Stomach (tissue), 9 donors: ENCODE measurements around the gene FBXL4. TPM values are rescaled to one million over a fixed set of nuclear protein-coding genes. Genes with fewer than 3 reads are reported as not detected.

Experiments
- DNase-seq, 2 donors: peaks; one replicate each; pipeline versions ENCODE4 v3.0.0 to v3.0.0-alpha.2; 2013 to 2019
- H3K27ac ChIP-seq, 5 donors: fragments of 200-600 bp in 4 of 5; sonication (generic) in 4 of 5; one replicate each; pipeline ENCODE4 v1.5.1; 2013 to 2019; ENCODE audit warnings: mild to moderate bottlenecking in 1 of 5, moderate library complexity in 1 of 5
- H3K27me3 ChIP-seq, 3 donors: fragments of 200-600 bp; sonication (generic); one replicate each; pipeline ENCODE4 v1.5.1; 2017 to 2019; ENCODE audit warnings: mixed run types in 1 of 3
- H3K36me3 ChIP-seq, 4 donors: fragments of 200-600 bp; sonication (generic); 1 replicate in 3 of 4; 2 replicates in 1 of 4; pipeline ENCODE4 v1.5.1; 2016 to 2019
- H3K4me1 ChIP-seq, 4 donors: fragments of 200-600 bp; sonication (generic); one replicate each; pipeline ENCODE4 v1.5.1; 2016 to 2019
- H3K4me3 ChIP-seq, 4 donors: fragments of 200-600 bp; sonication (generic) in 3 of 4; one replicate each; pipeline ENCODE4 v1.5.1; 2016 to 2019; ENCODE audit warnings: mild to moderate bottlenecking in 1 of 4
- H3K9me3 ChIP-seq, 4 donors: fragments of 200-600 bp; sonication (generic); one replicate each; pipeline ENCODE4 v1.5.1; 2016 to 2019
- EP300 ChIP-seq: sonication (generic); formaldehyde crosslinking; IDR thresholded peaks from one replicate; pipeline ENCODE4 v1.6.1; 2017; ENCODE audit warnings: antibody characterized with exemption
- POLR2A ChIP-seq, 4 donors: fragments of 450-650 bp; IDR thresholded peaks; one replicate each; pipeline ENCODE4 v1.6.1; 2016; ENCODE audit warnings: antibody characterized with exemption in 4 of 4, control low read depth in 2 of 4, mild to moderate bottlenecking in 1 of 4, moderate library complexity in 1 of 4
- POLR2AphosphoS5 ChIP-seq, 3 donors: sonication (generic); formaldehyde crosslinking; IDR thresholded peaks; one replicate each; pipeline ENCODE4 v1.6.1; 2016; ENCODE audit warnings: antibody characterized with exemption in 3 of 3
- WGBS, 5 donors: extraction: QIAGEN DNeasy Blood & Tissue Kit in 3 of 5; methylation state at CpG; one replicate each; pipeline versions ENCODE4 v1.1.5 to v1.1.7; 2013 to 2018; 5-methylcytosine and 5-hydroxymethylcytosine counted together
- intact Hi-C: fragments of 100-400 bp; cut with DNase I; formaldehyde crosslinking; loops from one replicate; pipeline ENCODE4 v1.15.1; 2023; ENCODE audit warnings: low total_unique reads
- polyA plus RNA-seq, 3 donors: library from polyadenylated mRNA; stranded (reverse); fragments of 200-250 nt; gene quantifications; one replicate each; pipeline ENCODE4 v1.2.3, GENCODE V29; 2013
- total RNA-seq, 5 donors: library from RNA; depleted of rRNA; stranded (reverse); fragments of >200 nt; gene quantifications; one replicate each; pipeline versions ENCODE4 v1.1.0 to v1.2.3, GENCODE V29; 2014 to 2016
- TF ChIP-seq, protein P1 (sequence below), 7 experiments: fragments of 450-650 bp in 4 of 7; fragments of 200-600 bp in 3 of 7; sonication (generic) in 3 of 7; IDR thresholded peaks; one replicate each; pipeline ENCODE4 v1.5.1; 2016 to 2019; ENCODE audit warnings: antibody characterized with exemption in 7 of 7, control low read depth in 2 of 7, mild to moderate bottlenecking in 1 of 7
- donor health status: healthy with polysubstance abuse.
- donor health status: Bipolar disorder and iron deficiency.
- donor health status: healthy.

The FBXL4 gene
- total and polyA plus RNA-seq, 8 donors = 2.6 to 37.1 (median 7.6) TPM

DNA sequence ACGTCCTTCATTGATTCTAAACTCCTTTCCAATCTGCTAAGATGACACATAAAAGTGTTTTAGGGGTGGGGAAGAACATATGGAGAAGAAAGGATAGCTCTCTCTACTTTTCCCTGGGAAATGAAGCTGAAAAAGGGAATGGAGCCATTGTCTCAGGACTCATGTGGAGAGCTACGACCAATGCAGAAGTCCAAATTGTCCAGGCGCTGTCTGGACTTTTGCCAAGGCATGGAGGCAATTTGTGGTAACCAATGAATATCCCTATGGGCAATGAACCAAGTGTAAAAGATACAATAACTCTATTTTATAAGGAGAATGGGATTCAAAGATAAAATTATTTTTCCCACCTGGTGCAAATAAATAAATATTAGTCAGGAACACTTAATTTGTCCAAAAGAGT lies 16.1 kb downstream of the FBXL4 start:
- Histone ChIP-seq H3K4me3 (no peak overlapping the region), H3K27ac (no peak overlapping the region), H3K36me3 (peaks cover 0 to 10% (median 2%) of the 10 kb centered on the region in 4 donors), H3K4me1 (peaks cover 0 to 22% (median 6%) of the 10 kb centered on the region in 4 donors), H3K27me3 (no peaks in the 10 kb centered on the region), H3K9me3 (no peaks in the 10 kb centered on the region)
- TF ChIP-seq EP300 (no peak), POLR2AphosphoS5 (IDR thresholded peaks at IDR 0.05) (no peak)
- WGBS, 5 donors = 82 to 90% (median 87%) methylated on average over 3 of the region's 3 CpGs
- intact Hi-C loops = no loop called here
- no peak for DNase-seq

DNA sequence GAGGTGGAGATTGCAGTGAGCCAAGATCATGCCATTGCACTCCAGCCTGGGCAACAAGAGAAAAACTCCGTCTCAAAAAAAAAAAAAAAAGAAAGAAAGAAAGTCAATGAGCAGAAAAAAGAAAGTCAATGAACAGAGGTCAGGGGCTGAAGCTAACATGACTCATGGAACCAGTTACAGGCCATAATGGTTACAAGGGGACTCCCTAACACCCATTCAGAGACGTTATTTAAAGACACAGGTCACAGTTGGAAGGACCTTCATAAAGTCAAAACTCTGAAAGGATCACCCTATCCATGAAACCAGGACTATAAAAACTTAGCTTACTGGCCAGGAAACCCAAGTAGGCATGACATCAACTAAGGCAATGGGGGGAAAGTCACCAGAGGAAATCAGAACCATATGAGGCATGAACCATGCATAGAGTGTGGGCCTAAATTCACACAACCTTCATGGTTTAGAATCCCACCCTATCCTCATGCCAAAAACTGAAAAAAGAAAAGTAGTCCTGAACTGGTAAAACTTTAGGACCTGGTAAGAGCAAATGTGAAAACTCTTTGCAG lies 18.2 kb downstream of the FBXL4 start:
- Histone ChIP-seq H3K27ac (no peak overlapping the region), H3K4me3 (no peak overlapping the region), H3K4me1 (peaks cover 0 to 22% (median 5%) of the 10 kb centered on the region in 4 donors), H3K9me3 (no peaks in the 10 kb centered on the region), H3K36me3 (peaks cover 0 to 23% (median 12%) of the 10 kb centered on the region in 4 donors), H3K27me3 (no peaks in the 10 kb centered on the region)
- 75 to 90% (median 86%) methylated on average over 2 of the region's 2 CpGs for WGBS, 5 donors
- no peak for DNase-seq
- TF ChIP-seq, protein P1, sequence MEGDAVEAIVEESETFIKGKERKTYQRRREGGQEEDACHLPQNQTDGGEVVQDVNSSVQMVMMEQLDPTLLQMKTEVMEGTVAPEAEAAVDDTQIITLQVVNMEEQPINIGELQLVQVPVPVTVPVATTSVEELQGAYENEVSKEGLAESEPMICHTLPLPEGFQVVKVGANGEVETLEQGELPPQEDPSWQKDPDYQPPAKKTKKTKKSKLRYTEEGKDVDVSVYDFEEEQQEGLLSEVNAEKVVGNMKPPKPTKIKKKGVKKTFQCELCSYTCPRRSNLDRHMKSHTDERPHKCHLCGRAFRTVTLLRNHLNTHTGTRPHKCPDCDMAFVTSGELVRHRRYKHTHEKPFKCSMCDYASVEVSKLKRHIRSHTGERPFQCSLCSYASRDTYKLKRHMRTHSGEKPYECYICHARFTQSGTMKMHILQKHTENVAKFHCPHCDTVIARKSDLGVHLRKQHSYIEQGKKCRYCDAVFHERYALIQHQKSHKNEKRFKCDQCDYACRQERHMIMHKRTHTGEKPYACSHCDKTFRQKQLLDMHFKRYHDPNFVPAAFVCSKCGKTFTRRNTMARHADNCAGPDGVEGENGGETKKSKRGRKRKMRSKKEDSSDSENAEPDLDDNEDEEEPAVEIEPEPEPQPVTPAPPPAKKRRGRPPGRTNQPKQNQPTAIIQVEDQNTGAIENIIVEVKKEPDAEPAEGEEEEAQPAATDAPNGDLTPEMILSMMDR (IDR thresholded peaks at IDR 0.05) = no peak
- TF ChIP-seq EP300 (no peak), POLR2AphosphoS5 (IDR thresholded peaks at IDR 0.05) (no peak), POLR2A (IDR thresholded peaks at IDR 0.05) (no peak)
- intact Hi-C loops = no loop called here

DNA sequence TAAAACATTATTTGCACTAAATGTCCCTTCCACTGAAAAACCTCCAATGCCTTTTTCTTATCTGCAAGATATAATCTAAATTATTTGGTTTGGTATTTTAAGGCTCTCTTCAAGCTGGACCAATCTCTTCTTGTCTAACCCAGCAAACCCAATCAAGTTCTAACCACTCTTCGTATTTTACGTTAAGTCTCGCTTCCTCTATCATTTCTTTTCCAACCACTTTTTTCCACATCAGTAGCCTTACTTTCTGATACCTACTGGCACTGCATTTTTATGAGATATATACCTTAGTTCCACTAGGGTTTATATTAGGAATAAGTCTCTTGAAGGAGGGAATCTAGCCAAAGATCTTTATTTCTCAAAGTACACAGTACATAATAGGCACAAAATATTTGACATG lies 19.1 kb downstream of the FBXL4 start:
- Histone ChIP-seq H3K27ac (no peak overlapping the region), H3K4me1 (peaks cover 0 to 22% (median 5%) of the 10 kb centered on the region in 4 donors), H3K27me3 (no peaks in the 10 kb centered on the region), H3K9me3 (no peaks in the 10 kb centered on the region), H3K36me3 (peaks cover 0 to 23% (median 12%) of the 10 kb centered on the region in 4 donors), H3K4me3 (no peak overlapping the region)
- intact Hi-C loops = no loop called here
- WGBS, 5 donors = 93 to 97% (median 94%) methylated on average over 3 of the region's 3 CpGs
- TF ChIP-seq, protein P1 (IDR thresholded peaks at IDR 0.05) = no peak
- TF ChIP-seq POLR2AphosphoS5 (IDR thresholded peaks at IDR 0.05) (no peak), POLR2A (IDR thresholded peaks at IDR 0.05) (no peak), EP300 (no peak)
- DNase-seq = no peak

GRCh38 chr6:98927534-98927933 lies 20.2 kb downstream of the FBXL4 start:
- no peak overlapping the region for H3K27ac ChIP-seq
- no peaks in the 10 kb centered on the region for H3K27me3 ChIP-seq
- H3K36me3 ChIP-seq = peaks cover 0 to 23% (median 12%) of the 10 kb centered on the region in 4 donors
- intact Hi-C loops = no loop called here
- TF ChIP-seq POLR2AphosphoS5 (IDR thresholded peaks at IDR 0.05) (no peak), POLR2A (IDR thresholded peaks at IDR 0.05) (no peak), EP300 (no peak)
- TF ChIP-seq, protein P1 (IDR thresholded peaks at IDR 0.05) = no peak
- H3K9me3 ChIP-seq = no peaks in the 10 kb centered on the region
- DNase-seq = peak; percentile 49 to 71
- H3K4me1 ChIP-seq = peaks cover 0 to 17% (median 5%) of the 10 kb centered on the region in 4 donors
- H3K4me3 ChIP-seq = no peak overlapping the region

GRCh38 chr6:98925831-98926230 lies 21.9 kb downstream of the FBXL4 start:
- TF ChIP-seq POLR2AphosphoS5 (IDR thresholded peaks at IDR 0.05) (no peak), EP300 (no peak), POLR2A (IDR thresholded peaks at IDR 0.05) (no peak)
- TF ChIP-seq, protein P1 (IDR thresholded peaks at IDR 0.05) = no peak
- H3K27me3 ChIP-seq = no peaks in the 10 kb centered on the region
- no peak for DNase-seq

More at GRCh38 chr6:98925831-98926230, 21.9 kb downstream of the FBXL4 start:
- WGBS, 5 donors = 66 to 87% (median 71%) methylated on average over 5 of the region's 5 CpGs
- Histone ChIP-seq H3K4me3 (no peak overlapping the region), H3K9me3 (no peaks in the 10 kb centered on the region), H3K36me3 (peaks cover 0 to 23% (median 12%) of the 10 kb centered on the region in 4 donors), H3K27ac (no peak overlapping the region), H3K4me1 (peaks cover 0 to 14% (median 5%) of the 10 kb centered on the region in 4 donors)
- intact Hi-C loops = no loop called here
